ACC112 (cell line): ENCODE results near the gene C1orf198.

Source experiments
- H2AFZ ChIP-seq: fragments of 200-600 bp; sonication (generic); one replicate; pipeline ENCODE4 v1.6.0; 2017; ENCODE audit warnings: antibody characterized with exemption, low read length; ENCODE audit not compliant: unreplicated experiment
- H3K27ac ChIP-seq: fragments of 200-600 bp; sonication (generic); 2 replicates; pipeline ENCODE4 v1.5.1; 2014; ENCODE audit warnings: low read depth, mild to moderate bottlenecking, antibody characterized with exemption, low read length, moderate library complexity
- H3K27me3 ChIP-seq: fragments of 200-600 bp; sonication (generic); 2 replicates; pipeline ENCODE4 v1.6.1; 2014; ENCODE audit warnings: mild to moderate bottlenecking, antibody characterized with exemption, low read length, moderate library complexity, mixed read lengths; ENCODE audit not compliant: insufficient read depth
- H3K36me3 ChIP-seq: fragments of 200-600 bp; sonication (generic); 2 replicates; pipeline ENCODE4 v1.6.1; 2016; ENCODE audit warnings: mild to moderate bottlenecking, antibody characterized with exemption, low read length, moderate library complexity, mixed read lengths; ENCODE audit not compliant: insufficient read depth
- H3K4me1 ChIP-seq: fragments of 200-600 bp; sonication (generic); one replicate; pipeline ENCODE4 v1.6.1; 2016; ENCODE audit warnings: low read length, mixed read lengths; ENCODE audit not compliant: insufficient read depth, unreplicated experiment, control insufficient read depth
- H3K4me3 ChIP-seq: fragments of 200-600 bp; sonication (generic); 2 replicates; pipeline ENCODE4 v1.5.1; 2014; ENCODE audit warnings: mild to moderate bottlenecking, low read depth, low read length
- H3K79me2 ChIP-seq: fragments of 200-600 bp; sonication (generic); one replicate; pipeline ENCODE4 v1.6.0; 2016; ENCODE audit warnings: low read length; ENCODE audit not compliant: control insufficient read depth, unreplicated experiment, insufficient read depth

Gene C1orf198

DNA sequence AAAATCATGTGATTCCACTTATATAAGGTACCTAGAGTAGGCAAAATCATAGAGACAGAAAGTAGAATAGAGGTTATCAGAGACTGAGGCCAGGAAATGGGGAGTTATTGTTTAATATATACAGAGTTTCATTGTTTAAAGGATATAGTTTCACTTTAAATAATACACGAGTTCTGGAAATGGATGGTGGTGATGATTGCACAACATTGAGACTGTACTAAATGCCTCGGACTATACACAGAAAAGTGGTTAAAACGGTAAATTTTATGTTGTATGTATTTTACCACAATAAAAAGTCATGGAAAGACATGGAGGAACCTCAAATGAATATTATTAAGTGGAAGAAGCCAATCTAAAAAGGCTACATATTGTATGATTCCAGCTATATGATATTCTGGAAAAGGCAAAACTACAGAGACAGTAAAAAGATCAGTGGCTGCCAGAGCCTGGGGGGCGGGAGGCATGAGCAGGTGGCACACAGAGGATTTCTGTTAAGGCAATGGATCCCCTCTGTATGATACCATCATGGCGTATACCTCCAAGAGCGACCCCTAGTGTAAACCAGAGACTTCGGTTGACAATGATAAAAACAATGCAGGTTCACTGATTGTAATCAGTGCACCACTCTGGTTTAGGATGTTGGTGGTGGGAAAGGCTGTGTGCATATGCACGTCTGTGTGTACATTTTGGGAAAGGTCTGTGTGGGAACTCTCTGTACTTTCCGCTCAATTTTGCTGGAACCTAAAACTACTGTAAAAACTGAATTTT, 7.5 kb downstream of the C1orf198 start:
- Histone ChIP-seq H2AFZ (no peak overlapping the region), H3K36me3 (no peaks in the 10 kb centered on the region), H3K4me3 (no peak overlapping the region), H3K27me3 (no peaks in the 10 kb centered on the region), H3K27ac (no peak overlapping the region), H3K79me2 (peaks cover 57% of the 10 kb centered on the region), H3K4me1 (peaks cover 13% of the 10 kb centered on the region)

DNA sequence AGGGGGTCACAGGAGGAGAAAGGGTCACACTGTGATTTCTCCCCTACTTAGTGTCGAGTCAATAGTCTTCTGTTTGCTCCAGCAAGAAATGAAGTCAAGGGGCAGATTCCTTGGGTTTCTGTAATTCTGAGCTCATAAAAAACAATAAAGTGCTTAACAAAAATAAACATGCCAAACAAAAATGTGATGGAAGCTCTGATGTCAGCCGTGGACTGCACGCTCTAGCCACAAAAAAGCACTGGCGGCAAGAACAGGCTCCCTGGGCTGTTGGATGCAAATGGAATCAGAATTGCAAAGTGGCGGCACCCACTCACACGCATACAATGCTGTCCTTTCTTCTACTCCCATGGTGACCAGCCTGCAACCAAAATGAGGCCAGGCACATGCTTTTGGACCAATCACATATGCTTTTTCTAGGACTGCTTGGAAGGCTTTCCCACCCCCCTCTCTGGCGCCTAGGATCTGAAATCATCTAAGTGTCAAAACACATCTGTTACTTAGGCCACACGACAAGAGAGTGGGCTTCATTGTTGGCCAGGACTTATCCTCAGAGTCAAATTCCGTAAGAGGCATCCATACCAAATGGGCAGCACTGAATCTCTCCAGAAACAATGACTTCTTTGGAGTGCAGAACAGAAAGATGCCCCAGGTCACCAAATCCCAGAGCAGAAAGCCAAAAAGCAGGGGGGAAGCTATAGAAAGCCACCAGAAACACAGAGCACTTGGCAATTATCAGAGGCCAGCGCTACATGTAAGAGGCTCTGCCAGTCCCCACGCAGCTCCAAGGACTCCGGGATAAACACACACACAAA, 9.2 kb downstream of the C1orf198 start:
- no peak overlapping the region for H2AFZ ChIP-seq
- H3K4me1 ChIP-seq: peaks cover 15% of the 10 kb centered on the region
- H3K27ac ChIP-seq: no peak overlapping the region
- H3K27me3 ChIP-seq: no peaks in the 10 kb centered on the region
- H3K4me3 ChIP-seq: no peak overlapping the region
- 0 out of 2 replicates have a peak, but pooled peaks cover 9% of the 10 kb centered on the region for H3K36me3 ChIP-seq
- peaks cover 43% of the 10 kb centered on the region for H3K79me2 ChIP-seq

DNA sequence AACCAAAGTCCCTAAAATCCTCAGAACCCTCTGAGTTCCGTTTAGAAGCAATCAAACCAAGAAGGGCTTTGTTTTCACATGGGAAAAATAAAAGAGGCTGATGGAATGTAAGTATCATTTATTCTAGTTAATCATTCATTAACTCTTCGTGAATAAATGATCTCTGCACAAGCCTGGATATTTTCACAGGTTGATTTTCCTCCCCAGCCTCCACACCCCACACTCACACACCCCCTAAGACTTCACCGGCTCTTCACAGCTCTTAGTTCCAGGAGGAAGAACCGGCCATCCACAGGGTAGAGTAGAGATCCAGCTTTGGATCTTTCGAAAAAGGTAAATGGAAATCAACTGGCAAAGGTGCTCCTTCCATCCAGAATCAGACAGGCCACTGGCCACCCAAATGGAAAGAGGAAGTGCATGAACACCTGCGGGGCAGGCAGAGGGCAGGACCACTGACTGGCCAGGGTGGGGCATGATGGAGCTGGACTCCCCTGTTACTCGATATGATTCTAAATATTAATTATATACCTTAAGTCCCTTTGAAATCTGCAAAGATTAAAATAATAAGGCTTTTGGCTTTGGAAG, 10.0 kb downstream of the C1orf198 start:
- Histone ChIP-seq H2AFZ (no peak overlapping the region), H3K79me2 (peaks cover 40% of the 10 kb centered on the region), H3K27me3 (no peaks in the 10 kb centered on the region), H3K4me1 (peaks cover 15% of the 10 kb centered on the region), H3K27ac (no peak overlapping the region), H3K36me3 (peaks cover 17% of the 10 kb centered on the region), H3K4me3 (no peak overlapping the region)

DNA sequence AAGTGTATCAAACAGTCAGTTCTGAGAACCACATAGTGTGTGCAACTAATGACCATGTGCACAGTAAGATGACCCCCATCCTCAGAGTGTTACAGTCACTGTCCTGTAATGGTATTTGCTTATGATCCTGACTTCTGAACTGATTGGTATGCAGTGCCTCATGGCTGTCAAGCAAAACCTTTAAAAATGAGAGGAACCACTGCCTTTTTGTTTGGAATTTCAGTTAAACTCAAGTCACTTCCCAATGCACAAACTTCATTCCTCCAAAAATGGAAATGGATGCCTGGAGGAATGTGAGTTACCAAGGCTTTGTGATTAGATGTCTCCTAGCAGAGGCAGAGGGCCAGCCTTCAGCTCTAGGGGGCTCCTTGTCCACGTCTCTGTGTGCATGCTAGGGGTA, 10.5 kb downstream of the C1orf198 start:
- no peak overlapping the region for H3K4me3 ChIP-seq
- peaks cover 13% of the 10 kb centered on the region for H3K4me1 ChIP-seq
- H3K27me3 ChIP-seq: no peaks in the 10 kb centered on the region
- peaks cover 39% of the 10 kb centered on the region for H3K79me2 ChIP-seq
- no peak overlapping the region for H2AFZ ChIP-seq
- H3K36me3 ChIP-seq: peaks cover 22% of the 10 kb centered on the region
- no peak overlapping the region for H3K27ac ChIP-seq

DNA sequence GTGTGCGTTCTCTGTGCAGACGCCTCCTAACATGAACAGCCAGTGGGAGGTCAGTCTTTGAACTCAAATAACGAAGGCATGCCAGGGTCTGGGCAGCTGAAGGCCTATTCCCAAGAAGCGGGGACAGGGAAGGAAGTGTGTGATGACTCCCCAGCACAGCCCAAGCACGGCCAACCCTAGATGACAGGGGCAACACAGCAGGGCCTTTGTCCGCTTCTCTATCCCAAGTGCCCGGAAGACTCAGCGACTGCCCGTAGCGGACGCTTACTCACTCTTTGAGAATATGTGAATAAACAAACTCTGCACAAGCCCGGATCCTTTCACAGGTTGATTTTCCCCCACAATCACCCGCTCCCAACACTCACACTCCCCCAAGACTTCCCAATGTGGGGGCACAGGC, 11.2 kb downstream of the C1orf198 start:
- H3K36me3 ChIP-seq: peaks cover 30% of the 10 kb centered on the region
- H3K4me3 ChIP-seq: no peak overlapping the region
- H3K27ac ChIP-seq: no peak overlapping the region
- H3K27me3 ChIP-seq: no peaks in the 10 kb centered on the region
- no peak overlapping the region for H2AFZ ChIP-seq
- H3K79me2 ChIP-seq: peaks cover 34% of the 10 kb centered on the region
- peaks cover 7% of the 10 kb centered on the region for H3K4me1 ChIP-seq

DNA sequence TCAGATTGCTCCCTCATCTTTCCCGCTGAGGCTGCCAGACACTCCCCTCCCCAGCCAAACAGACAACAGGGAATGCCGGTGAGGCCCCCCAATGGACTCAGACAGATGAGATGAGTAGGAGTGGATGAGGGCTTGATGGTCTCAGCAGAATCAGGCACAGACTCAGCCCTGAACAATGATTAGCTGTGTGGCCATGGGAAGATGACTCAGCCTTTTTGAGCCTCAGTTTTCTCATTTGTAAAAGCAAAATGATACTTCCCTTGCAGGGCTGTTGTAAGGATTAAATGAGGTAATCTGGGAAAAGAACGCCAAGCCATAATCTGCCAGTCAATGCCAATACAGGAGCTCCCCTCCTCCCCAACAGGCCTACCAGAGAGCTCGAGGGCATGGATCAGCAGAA, 12.4 kb downstream of the C1orf198 start:
- no peak overlapping the region for H3K27ac ChIP-seq
- no peaks in the 10 kb centered on the region for H3K27me3 ChIP-seq
- no peak overlapping the region for H3K4me3 ChIP-seq
- peaks cover 33% of the 10 kb centered on the region for H3K36me3 ChIP-seq
- peaks cover 22% of the 10 kb centered on the region for H3K79me2 ChIP-seq
- H2AFZ ChIP-seq: no peak overlapping the region
- H3K4me1 ChIP-seq: peaks cover 17% of the 10 kb centered on the region

DNA sequence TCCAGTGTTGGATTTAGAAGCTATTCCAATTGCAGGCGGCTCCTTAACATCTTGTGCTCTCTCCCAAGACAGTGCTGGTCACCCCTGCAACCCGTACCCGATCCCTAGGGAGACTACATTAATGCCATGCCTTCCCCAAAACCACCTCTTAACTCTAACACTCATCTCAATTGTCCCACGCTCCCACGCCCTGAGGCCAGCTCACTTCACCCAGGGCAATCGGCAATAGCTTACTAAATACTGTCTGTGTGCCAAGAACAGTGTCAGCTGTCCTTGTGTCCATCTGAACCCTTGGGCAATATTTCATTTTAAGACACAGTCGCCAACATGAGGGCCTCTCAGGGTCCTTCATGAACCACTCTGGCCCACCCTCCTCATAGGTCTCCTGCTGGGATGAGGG, 13.9 kb downstream of the C1orf198 start:
- no peak overlapping the region for H3K27ac ChIP-seq
- no peak overlapping the region for H2AFZ ChIP-seq
- peaks cover 33% of the 10 kb centered on the region for H3K36me3 ChIP-seq
- no peak overlapping the region for H3K4me3 ChIP-seq
- peaks cover 15% of the 10 kb centered on the region for H3K79me2 ChIP-seq
- H3K4me1 ChIP-seq: peaks cover 32% of the 10 kb centered on the region
- no peaks in the 10 kb centered on the region for H3K27me3 ChIP-seq

DNA sequence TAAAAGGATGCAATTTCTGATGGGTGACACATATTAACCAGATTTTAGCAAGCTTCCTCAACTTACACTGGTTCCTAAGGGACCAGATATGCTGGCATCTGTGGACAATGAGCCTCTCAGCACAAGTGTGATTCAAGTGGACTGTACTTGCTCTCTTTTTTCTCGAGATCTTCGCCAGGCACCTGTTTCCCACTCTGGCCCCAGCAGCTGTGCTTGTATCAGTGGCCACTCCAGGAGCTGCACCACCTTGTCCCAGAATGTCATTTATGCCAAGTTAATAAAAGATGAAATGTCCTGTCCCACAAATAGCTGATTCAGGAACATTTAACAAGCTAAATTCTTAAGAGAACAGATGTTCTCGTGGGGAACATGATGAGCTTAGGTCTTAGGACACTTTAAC, 14.6 kb downstream of the C1orf198 start:
- Histone ChIP-seq H3K27ac (no peak overlapping the region), H3K4me3 (no peak overlapping the region), H2AFZ (no peak overlapping the region), H3K79me2 (peaks cover 15% of the 10 kb centered on the region), H3K36me3 (peaks cover 33% of the 10 kb centered on the region), H3K4me1 (peaks cover 39% of the 10 kb centered on the region), H3K27me3 (no peaks in the 10 kb centered on the region)

DNA sequence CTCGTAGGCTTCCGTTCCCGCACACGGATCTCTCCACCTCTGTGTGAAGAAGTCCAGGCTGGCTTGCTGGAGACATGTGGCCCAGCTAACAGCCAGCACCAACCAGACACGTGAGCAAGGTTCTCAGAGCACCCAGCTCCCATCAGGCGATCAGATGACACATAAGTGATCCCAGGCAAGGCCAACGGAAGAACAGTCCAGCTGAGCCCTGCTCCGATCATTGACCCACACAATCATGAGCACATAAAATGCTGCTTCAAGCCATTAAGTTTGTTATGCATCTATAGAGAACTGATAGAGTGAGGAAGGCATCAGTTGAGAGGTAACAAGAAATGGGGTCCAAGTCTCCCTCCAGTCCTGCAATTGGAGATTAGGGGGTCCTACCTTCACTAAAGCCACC, 15.4 kb downstream of the C1orf198 start:
- Histone ChIP-seq H3K36me3 (peaks cover 33% of the 10 kb centered on the region), H3K4me3 (no peak overlapping the region), H2AFZ (no peak overlapping the region), H3K27me3 (no peaks in the 10 kb centered on the region), H3K4me1 (peaks cover 43% of the 10 kb centered on the region), H3K79me2 (peaks cover 10% of the 10 kb centered on the region), H3K27ac (no peak overlapping the region)

DNA sequence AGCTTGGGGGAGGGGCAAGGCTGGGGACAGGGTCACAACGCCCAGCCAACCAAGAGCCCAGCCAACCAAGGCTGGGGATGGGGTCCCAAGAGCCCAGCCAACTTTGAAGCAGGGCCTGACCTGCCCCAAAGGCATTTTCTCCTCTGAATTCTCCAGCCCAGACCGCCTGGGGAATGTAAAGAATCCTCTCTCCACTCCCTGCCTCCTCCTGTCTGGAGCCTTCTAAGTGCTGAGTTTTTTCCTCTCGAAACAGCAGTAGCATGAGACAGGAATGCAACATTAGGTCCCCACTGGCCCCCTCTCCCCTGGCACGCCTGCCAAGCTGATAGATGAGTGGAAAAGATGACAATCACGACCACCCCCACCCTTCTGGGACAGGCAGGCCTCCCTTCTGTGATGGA, 17.0 kb downstream of the C1orf198 start:
- Histone ChIP-seq H3K4me3 (no peak overlapping the region), H3K27me3 (no peaks in the 10 kb centered on the region), H2AFZ (no peak overlapping the region), H3K36me3 (peaks cover 33% of the 10 kb centered on the region), H3K4me1 (peaks cover 43% of the 10 kb centered on the region), H3K27ac (no peak overlapping the region), H3K79me2 (no peaks in the 10 kb centered on the region)
